ENCODE measurements around the gene CDC6. TPM values are rescaled to one million over a fixed set of nuclear protein-coding genes. Genes with fewer than 3 reads are reported as not detected.

CDC6 gene
- total and polyA plus RNA-seq, 2 of the 8 experiments (the other 6 are each of a cell fraction or from before 2014, with no cell fraction given): 50.5 to 140 TPM

DNA sequence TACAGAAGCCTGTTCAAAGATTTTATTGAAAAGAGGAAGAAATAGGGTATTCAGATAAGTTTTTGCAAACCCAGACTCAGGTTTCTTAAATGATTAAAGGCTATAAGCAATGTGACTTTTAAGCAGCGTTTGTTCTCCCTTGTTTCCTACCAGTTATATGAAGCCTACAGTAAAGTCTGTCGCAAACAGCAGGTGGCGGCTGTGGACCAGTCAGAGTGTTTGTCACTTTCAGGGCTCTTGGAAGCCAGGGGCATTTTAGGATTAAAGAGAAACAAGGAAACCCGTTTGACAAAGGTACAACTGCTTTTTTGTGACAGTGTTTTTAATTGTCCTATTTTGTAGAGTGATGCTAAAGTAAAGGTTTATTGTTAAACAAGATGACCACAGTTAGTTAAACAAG is 13.6 kb downstream of the CDC6 start:
- Histone ChIP-seq H2AK5ac (ENCODE audit: low read depth, low read length) (no peak overlapping the region), H3K36me3 (ENCODE audit: control insufficient read depth in 2 of 4, insufficient read depth in 4 of 4, low read length in 3 of 4) (peaks cover 38 to 79% (median 71%) of the 10 kb centered on the region in 4 experiments), H3K4ac (replicated peaks; ENCODE audit: insufficient read length, low read depth, low read length) (no peak overlapping the region), H3K56ac (replicated peaks; ENCODE audit: insufficient read length, low read depth, low read length) (no peak overlapping the region), H2BK20ac (ENCODE audit: low read length) (no peak overlapping the region), H2AFZ (ENCODE audit: low read length) (no peak overlapping the region), H2BK5ac (ENCODE audit: low read depth, low read length) (no peak overlapping the region), H2BK12ac (ENCODE audit: low read depth, low read length) (no peak overlapping the region), H3K27ac (ENCODE audit: low read depth, low read length) (no peak overlapping the region), H4K5ac (ENCODE audit: insufficient read length, low read depth, low read length) (no peak overlapping the region), H3K79me1 (ENCODE audit: low read depth, low read length) (no peaks in the 10 kb centered on the region), H3K18ac (ENCODE audit: extremely low read depth, low read length) (no peak overlapping the region), H2BK15ac (ENCODE audit: low read length) (no peak overlapping the region), H3K23ac (ENCODE audit: insufficient read length) (no peak overlapping the region), H3K9ac (replicated peaks in 1 of 4; ENCODE audit: extremely low read depth in 1 of 4, low read depth in 3 of 4, low read length in 3 of 4) (no peak overlapping the region), H2BK120ac (replicated peaks; ENCODE audit: low read depth, low read length) (no peak overlapping the region), H3K27me3 (replicated peaks in 1 of 4; ENCODE audit: control insufficient read depth in 3 of 4, extremely low read depth in 1 of 4, insufficient read depth in 3 of 4, low read length in 3 of 4) (peaks cover 0 to 1% (median 0%) of the 10 kb centered on the region in 4 experiments; a peak in 1 of 7 replicates), H4K8ac (ENCODE audit: extremely low read depth, insufficient read depth, low read length) (no peak overlapping the region), H3K4me3 (ENCODE audit: extremely low read depth in 1 of 4, insufficient read depth in 2 of 4, low read depth in 3 of 4, low read length in 4 of 4) (no peak overlapping the region), H4K20me1 (replicated peaks in 1 of 2; ENCODE audit: control insufficient read depth in 1 of 2, insufficient read depth in 2 of 2, low read length in 2 of 2) (peaks cover 8% of the 10 kb centered on the region in 2 experiments), H3K4me1 (replicated peaks in 1 of 4; ENCODE audit: control insufficient read depth in 3 of 4, insufficient read depth in 4 of 4, low read length in 3 of 4) (peaks cover 3 to 6% (median 5%) of the 10 kb centered on the region in 4 experiments; a peak in 6 of 7 replicates), H3K79me2 (ENCODE audit: control insufficient read depth in 1 of 2, insufficient read depth in 2 of 2, low read length in 2 of 2) (peaks cover 0 to 10% of the 10 kb centered on the region in 2 experiments; a peak in 2 of 4 replicates), H3K9me3 (ENCODE audit: insufficient read depth in 2 of 2, low read depth in 1 of 2, low read length in 1 of 2) (no peaks in the 10 kb centered on the region), H3K14ac (ENCODE audit: insufficient read length) (no peak overlapping the region), H4K91ac (replicated peaks; ENCODE audit: insufficient read length, low read length) (no peak overlapping the region), H3K4me2 (ENCODE audit: insufficient read depth in 1 of 2, low read depth in 2 of 2, low read length in 2 of 2) (no peak overlapping the region), H3K23me2 (ENCODE audit: low read depth, low read length) (no peaks in the 10 kb centered on the region)
- no peak for DNase-seq (ENCODE audit: low read depth in 1 of 2, low spot score in 2 of 2)
- ChIA-PET POLR2A (ENCODE audit: partially characterized antibody) (interaction anchor here (0.8 to 31.2 kb wide), 4 partner anchors 5 to 87 kb away, joined by 3 to 570 read pairs (median 540); partner anchors contain the start of genes CDC6, GJD3 and RARA), CTCF (ENCODE audit: partially characterized antibody) (interaction anchor here (1.5 to 39.2 kb wide), 6 partner anchors 12 to 258 kb away, joined by 3 to 1198 read pairs (median 18); partner anchors contain the start of gene GJD3)
- TF ChIP-seq, protein P1, sequence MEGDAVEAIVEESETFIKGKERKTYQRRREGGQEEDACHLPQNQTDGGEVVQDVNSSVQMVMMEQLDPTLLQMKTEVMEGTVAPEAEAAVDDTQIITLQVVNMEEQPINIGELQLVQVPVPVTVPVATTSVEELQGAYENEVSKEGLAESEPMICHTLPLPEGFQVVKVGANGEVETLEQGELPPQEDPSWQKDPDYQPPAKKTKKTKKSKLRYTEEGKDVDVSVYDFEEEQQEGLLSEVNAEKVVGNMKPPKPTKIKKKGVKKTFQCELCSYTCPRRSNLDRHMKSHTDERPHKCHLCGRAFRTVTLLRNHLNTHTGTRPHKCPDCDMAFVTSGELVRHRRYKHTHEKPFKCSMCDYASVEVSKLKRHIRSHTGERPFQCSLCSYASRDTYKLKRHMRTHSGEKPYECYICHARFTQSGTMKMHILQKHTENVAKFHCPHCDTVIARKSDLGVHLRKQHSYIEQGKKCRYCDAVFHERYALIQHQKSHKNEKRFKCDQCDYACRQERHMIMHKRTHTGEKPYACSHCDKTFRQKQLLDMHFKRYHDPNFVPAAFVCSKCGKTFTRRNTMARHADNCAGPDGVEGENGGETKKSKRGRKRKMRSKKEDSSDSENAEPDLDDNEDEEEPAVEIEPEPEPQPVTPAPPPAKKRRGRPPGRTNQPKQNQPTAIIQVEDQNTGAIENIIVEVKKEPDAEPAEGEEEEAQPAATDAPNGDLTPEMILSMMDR (IDR thresholded peaks at IDR 0.05; ENCODE audit: control extremely low read depth in 1 of 3, insufficient read depth in 1 of 3, low read depth in 1 of 3, low read length in 3 of 3): peak in 1 of 3 experiments; percentile 36; a peak in 1 of 4 replicates
- TF ChIP-seq ASH2L (IDR thresholded peaks at IDR 0.05; ENCODE audit: low read length) (no peak), RAD21 (IDR thresholded peaks at IDR 0.05 in 1 of 2, conservative IDR thresholded peaks at IDR 0.05 in 1 of 2; ENCODE audit: low read depth in 2 of 2, low read length in 2 of 2) (peak; percentile 31 to 48; a peak in 3 of 4 replicates), SAP30 (IDR thresholded peaks at IDR 0.05; ENCODE audit: insufficient read depth, insufficient replicate concordance, low read length) (no peak), MAFK (IDR thresholded peaks at IDR 0.05; ENCODE audit: low read depth, low read length) (no peak)
- no peak for FAIRE-seq
- 85% methylated on average over 4 of the region's 4 CpGs; no CpG with 5 or more reads in 1 of the 2 experiments for WGBS, 2 experiments (ENCODE audit: extremely low coverage in 1 of 2, insufficient coverage in 1 of 2, insufficient read length in 1 of 2, insufficient replicate concordance in 2 of 2, low coverage in 1 of 2, low lambda C conversion rate in 2 of 2, missing lambda C conversion rate in 1 of 2)
